HG02973 (cell line): ENCODE results near the gene HOXD3.

Experiments
- ATAC-seq: cut with Tn5 transposase; IDR thresholded peaks from one replicate; pipeline ENCODE4 v1.9.1; 2021; ENCODE audit warnings: moderate library complexity; ENCODE audit not compliant: unreplicated experiment

HOXD3 gene

DNA sequence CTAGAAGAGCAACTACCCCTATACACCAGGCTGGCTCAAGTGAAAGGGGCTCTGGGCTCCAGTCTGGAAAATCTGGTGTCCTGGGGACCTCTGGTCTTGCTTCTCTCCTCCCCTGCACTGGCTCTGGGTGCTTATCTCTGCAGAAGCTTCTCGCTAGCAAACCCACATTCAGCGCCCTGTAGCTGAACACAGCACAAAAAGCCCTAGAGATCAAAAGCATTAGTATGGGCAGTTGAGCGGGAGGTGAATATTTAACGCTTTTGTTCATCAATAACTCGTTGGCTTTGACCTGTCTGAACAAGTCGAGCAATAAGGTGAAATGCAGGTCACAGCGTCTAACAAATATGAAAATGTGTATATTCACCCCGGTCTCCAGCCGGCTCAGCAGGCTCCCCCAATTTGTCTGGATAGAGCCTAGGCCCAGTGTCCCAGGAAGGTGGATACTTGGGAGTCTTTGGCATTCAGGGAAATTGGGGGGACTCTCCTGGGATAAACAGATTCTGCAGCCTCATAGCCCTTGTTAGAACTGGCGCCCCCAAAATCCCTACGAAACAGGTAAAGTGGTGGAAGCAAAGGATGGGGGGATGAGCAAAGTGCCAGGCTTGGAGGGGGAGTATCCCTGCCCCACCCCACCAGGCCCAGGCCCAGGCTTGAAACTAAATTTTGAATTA, 8.2 kb upstream of the HOXD3 start:
- ATAC-seq = no peak

GRCh38 chr2:176149481-176149938, 7.6 kb upstream of the HOXD3 start:
- no peak for ATAC-seq

- no peak for ATAC-seq
These were observed 7.0 kb upstream of the HOXD3 start for GRCh38 chr2:176149939-176150583.

DNA sequence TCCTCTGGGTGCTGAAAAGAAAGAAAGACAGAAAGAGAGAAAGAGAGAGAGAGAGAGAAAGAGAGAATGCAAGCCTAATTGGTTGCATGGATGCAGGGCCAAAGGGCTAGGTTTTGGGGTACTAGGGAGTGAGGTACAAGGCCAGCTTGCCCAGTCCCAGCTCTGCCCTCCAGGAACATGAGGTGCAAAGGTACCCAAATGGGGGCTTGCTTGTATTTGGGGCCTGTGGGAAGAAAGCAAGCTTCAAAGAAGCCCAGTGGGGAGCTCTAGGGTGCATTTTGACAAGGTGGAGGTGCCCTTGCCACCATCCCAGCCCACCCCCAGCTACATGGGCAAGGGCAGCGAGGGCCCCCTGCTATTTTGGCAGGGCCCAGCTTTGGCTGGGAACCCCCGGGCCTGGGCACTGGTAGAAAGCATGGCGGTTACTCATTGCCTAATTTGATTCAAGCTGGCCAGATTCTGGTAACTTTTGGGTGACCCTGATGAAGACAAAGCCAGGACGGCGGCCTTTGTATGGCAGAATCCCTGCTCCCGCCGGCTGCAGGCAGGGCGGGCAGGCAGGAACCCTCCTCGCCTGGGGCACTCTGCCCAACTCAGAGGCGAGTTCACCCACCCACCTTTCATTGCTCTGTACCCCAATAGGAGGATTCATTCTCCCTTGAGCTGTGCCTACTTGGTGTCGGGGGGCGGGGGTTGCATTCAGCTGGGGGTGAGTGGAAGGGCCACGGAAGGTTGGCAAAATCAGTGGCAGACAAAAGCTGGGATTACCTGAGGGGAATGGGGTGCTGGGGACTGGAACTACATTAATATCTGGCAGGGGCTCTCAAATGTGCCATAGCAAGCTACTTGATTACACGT, 6.3 kb upstream of the HOXD3 start:
- ATAC-seq = no peak

- no peak for ATAC-seq
These were observed 5.4 kb upstream of the HOXD3 start, which contains the start of gene HOXD4 for GRCh38 chr2:176151442-176152287. Gene HOXD4 (plus strand): TSS chr2:176151550. CDS start chr2:176151634, 84 bp downstream.

DNA sequence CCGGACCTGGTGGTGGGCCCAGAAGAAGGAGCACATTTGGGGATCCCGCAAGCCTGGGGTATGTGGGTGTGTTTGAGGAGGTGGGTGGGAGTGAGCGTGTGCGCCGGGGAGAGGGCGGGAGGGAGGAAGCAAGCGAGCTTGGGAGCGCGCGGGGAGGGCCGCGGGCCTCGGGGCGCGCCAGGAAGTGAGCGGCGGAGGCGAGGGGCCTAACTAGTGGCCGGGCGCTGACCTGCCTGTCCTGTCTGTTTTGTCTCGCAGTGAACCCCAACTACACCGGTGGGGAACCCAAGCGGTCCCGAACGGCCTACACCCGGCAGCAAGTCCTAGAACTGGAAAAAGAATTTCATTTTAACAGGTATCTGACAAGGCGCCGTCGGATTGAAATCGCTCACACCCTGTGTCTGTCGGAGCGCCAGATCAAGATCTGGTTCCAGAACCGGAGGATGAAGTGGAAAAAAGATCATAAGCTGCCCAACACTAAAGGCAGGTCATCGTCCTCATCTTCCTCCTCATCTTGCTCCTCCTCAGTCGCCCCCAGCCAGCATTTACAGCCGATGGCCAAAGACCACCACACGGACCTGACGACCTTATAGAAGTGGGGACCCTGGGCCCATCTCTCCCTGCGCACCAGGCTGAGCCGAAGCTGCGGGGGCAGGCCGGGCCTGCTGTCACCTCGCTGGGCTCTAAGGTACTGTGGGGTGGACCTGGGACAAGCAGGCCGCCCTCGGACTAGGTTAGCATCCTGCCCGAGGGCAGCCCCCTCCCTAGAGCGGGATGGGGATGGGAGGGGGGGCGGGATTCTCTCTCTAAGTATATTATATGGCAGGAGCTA, 4.5 kb upstream of the HOXD3 start:
- ATAC-seq = no peak

GRCh38 chr2:176154576-176155252, 2.4 kb upstream of the HOXD3 start:
- ATAC-seq = no peak

- ATAC-seq = no peak
These were observed 1.6 kb upstream of the HOXD3 start for GRCh38 chr2:176155356-176156044.

DNA sequence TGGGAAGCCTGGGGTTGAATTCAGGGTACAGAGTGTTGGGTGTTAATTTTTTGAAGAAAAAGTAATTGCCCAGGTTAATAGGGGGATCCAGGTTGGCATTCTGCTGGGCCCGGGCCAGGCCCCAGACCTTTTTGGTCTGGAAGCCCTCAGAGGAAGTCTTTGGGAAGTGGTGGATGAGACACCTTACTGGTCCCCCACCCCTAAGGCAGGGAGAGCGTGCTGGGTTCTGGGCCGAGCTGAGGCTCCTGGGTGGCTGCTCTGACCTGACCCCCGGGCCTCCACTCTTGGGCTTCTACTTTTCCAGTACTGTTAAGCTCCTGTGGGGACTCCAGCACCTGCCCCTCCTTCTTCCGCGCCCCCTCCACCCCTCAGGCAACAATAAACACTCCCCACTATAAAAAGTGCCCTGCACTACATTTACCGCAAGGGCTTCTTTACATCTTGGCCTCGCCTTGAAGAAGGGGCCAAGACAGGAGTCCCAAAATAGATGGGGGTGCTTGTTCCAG, 753 bp upstream of the HOXD3 start:
- no peak for ATAC-seq

DNA sequence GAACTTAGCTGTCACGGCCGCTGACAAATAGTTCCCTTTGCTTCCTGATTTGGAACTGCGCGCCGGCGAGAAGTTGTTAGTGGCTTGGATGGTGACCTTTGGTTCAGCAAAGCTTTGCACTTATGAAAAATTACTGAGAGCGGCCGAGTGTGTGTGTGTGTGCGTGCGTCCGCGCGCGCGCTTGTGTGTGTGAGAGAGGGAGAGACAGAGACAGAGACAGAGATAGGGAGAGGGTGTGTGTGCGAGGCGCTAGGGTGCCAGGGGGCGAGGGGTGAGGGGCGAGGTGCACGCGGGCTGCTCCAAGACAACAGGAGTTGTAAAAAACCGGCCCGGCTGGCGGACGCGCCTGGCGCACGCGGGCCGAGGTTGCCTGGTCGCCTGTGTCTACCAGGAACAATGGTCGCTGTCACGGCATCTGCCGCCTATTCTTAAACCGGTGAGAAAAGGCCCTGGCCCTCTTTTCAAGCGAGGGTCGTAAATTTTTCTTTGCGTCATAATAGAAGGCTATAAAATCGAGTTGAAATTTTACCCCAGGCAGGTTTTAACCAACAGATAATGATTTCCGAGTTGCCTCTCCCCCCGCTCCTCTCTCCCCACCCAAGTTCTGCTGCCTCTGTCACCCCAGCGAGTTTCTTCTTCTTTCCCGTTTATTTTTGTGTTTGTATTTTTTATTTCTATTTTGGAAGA, 535 bp downstream of the HOXD3 start:
- no peak for ATAC-seq

- no peak for ATAC-seq
These were observed 1.1 kb downstream of the HOXD3 start for GRCh38 chr2:176158186-176158591.

DNA sequence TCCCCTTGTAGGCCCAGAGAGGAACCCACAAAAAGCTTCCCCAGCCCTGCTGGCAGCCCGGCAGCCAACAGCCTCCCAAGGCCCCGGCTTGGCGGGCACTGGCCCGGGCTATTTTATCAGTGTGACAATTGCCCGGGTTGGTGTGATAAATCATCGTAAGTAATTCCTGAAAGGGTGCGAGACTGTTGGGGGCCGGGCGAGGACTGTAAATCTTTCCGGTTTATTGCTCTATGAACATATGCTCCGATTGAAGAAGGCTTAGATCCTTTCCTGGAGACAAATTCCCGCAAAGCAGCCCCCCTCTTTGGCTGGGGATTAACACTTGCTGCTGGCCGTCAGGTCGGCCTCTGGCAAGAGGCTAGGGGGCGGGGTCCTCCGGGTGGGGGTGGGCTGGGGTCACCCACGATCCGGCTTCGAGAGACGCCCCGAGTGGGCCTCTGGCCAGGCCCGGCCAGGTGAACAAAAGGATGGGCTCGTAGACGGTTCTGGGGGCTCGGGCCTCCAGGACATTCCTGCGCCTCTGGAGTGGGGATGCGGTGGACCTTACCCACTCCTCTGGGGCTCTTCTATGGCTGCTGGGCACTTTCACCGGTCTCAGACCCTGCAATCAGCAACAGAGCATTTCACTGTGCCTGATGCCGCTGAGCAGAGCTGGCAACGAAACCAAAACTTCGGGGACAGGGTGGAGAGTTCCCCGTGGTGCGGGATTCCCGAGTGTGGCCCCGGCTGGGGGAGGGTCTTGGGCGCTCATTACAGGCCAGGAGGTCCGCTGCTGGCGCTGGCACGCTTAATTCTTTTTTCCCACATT, 2.0 kb downstream of the HOXD3 start:
- no peak for ATAC-seq

GRCh38 chr2:176159663-176160250, 2.6 kb downstream of the HOXD3 start:
- no peak for ATAC-seq

DNA sequence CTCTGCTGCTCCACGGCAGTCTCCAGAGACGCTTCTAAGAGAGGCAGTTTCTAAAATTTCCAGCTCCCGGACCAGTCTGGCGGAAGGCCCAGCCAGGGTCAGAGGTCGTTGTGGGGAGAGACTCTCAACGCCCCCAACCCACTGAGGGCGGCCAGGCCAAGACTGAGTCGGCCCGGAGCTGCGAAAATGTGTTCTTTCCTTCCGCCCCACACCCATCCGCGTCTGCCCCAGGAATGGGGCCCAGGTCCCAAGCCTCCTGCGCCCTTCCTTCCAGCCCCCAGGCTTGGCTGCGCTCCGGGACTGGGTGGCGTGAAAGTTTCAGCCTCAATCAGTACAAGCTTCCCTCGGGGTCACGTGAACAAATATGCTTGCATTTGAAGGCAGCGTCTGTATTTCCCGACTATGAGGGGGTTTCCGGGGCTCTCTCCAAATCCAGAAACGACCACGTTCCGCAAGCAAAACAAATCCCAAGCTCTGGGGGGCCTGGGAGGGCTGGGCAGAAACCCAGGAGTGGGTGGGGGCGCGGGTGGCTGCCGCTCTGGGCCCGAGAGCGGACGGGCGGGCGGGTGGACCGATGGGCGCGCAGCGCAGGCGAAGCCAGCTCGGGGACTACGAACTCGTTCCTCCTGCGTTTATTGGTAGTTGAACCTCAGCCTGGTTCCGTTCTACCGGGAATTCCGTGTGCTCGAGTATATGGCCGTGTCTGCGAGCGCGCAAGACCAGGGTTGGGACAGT, 3.3 kb downstream of the HOXD3 start:
- no peak for ATAC-seq

DNA sequence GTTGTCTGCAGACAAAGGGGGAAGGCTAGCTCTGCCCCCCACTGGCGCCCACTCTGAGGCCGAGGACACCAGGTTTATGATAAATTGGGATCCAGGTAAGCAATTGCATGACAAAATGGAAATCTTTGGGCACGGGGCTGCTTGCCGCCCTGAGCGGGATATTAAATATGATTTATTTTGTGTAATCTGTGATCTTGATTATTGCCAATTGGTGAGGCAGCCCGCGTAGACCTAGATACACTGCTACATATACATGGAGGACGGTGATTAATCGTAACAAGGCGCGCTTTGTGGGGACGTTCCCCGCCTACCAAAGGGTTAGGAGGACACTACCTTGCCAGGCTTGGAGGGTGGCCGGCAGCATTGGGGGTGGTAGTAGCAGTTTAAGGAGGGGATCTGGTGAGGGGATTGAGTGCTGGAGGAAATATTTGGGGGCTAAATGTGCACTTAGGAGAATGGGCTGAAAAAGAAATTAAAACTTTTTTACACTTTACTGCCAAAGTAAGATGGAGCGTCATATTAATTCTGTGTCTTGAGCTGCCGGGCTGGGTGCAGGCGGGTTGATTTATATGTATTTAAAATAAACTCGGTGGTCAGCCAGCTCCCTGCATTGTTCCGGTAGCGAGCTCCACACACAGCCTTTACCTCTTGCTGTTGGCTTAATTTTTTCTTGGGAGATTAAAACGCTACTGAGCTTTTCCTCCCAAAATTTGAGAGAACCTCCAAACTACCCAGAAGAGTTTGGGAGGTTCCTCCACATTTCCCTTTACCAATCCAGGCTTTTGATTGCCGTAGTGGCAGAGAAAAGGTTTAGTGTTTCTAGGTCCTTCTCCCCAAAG, 4.1 kb downstream of the HOXD3 start:
- ATAC-seq = no peak
